Mucosa of rectum (tissue), 2 donors: ENCODE results near the gene PAK6.

Source experiments
- H3K27ac ChIP-seq, 2 donors: one replicate each; pipeline ENCODE4 v1.7.0; 2013; ENCODE audit warnings: inconsistent platforms in 2 of 2, low read depth in 2 of 2, low read length in 2 of 2
- H3K27me3 ChIP-seq, 2 donors: one replicate each; pipeline ENCODE4 v1.7.0; 2013; ENCODE audit warnings: low read length in 2 of 2; ENCODE audit not compliant: control insufficient read depth in 2 of 2, insufficient read depth in 2 of 2
- H3K36me3 ChIP-seq, 2 donors: one replicate each; pipeline ENCODE4 v1.7.0; 2013; ENCODE audit warnings: low read length in 2 of 2; ENCODE audit not compliant: control insufficient read depth in 2 of 2, insufficient read depth in 2 of 2
- H3K4me1 ChIP-seq, 2 donors: one replicate each; pipeline ENCODE4 v1.7.0; 2013; ENCODE audit warnings: low read length in 2 of 2, mild to moderate bottlenecking in 1 of 2; ENCODE audit not compliant: control insufficient read depth in 2 of 2, insufficient read depth in 2 of 2
- H3K4me3 ChIP-seq, 2 donors: one replicate each; pipeline ENCODE4 v1.7.0; 2013; ENCODE audit warnings: low read length in 2 of 2
- H3K9ac ChIP-seq, 2 donors: one replicate each; pipeline ENCODE4 v1.7.0; 2013; ENCODE audit warnings: low read length in 2 of 2, low read depth in 1 of 2, mild to moderate bottlenecking in 1 of 2
- H3K9me3 ChIP-seq, 2 donors: one replicate each; pipeline ENCODE4 v1.7.0; 2013; ENCODE audit warnings: low read length in 2 of 2; ENCODE audit not compliant: control insufficient read depth in 2 of 2
- donor health status: healthy.
- donor health status: Normal muscosa, but diverticular disease.

The PAK6 gene

DNA sequence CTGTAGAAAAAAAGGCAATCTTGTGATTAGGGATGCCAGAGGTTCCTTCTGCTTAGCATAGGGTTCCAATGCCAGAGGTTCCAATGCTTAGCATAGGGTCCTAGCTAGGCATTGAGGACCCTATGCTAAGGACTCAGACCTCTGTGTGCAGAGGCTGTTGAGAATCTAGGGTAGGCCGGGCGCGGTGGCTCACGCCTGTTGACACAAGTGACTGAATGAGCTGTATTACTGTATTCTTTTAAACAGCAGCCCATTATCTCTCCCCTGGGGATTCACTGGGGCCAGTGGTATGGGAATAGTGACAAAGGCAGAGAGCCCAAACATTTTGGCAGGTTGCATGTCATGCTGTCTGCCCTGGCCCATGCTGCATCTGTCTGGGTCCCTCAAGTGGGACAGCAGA, 16.2 kb downstream of the PAK6 start:
- H3K9me3 ChIP-seq: no peaks in the 10 kb centered on the region
- no peak overlapping the region for H3K4me3 ChIP-seq
- peaks cover 4 to 5% of the 10 kb centered on the region in 2 donors for H3K27me3 ChIP-seq
- H3K36me3 ChIP-seq: no peaks in the 10 kb centered on the region
- no peak overlapping the region for H3K9ac ChIP-seq
- H3K4me1 ChIP-seq: peaks cover 0 to 8% of the 10 kb centered on the region in 2 donors
- no peak overlapping the region for H3K27ac ChIP-seq

DNA sequence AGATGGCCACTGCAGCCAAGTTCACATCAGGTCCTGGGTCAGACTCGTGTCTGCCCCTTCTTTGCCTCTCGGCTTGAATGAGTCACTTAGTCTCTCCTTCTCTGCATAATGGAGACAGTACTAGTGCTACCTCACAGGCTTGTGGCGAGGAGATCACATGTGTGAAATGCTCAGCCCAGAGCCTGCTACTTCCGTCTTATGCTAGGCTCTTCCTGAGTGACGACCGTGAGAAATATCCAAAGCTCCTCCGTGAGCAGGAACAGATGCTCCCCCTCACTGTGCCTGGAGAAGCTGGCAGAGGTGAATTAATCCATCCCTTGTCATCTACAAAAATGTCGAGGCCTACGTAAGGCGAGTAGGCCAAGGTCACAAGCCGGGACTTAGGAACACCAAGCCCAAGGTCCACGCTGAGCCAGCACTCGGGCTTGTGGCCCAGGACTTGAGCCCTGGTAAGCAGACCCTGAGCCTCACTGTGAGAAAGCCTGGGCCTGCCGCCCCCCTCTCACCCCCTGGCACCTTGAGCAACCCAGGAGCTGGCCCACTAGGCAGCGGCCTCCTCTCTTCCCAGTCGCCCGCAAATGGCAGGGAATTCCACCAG, 17.9 kb downstream of the PAK6 start:
- Histone ChIP-seq H3K9me3 (no peaks in the 10 kb centered on the region), H3K9ac (no peak overlapping the region), H3K27me3 (peaks cover 0 to 5% of the 10 kb centered on the region in 2 donors), H3K4me1 (peaks cover 0 to 8% of the 10 kb centered on the region in 2 donors), H3K4me3 (no peak overlapping the region), H3K27ac (no peak overlapping the region), H3K36me3 (no peaks in the 10 kb centered on the region)

DNA sequence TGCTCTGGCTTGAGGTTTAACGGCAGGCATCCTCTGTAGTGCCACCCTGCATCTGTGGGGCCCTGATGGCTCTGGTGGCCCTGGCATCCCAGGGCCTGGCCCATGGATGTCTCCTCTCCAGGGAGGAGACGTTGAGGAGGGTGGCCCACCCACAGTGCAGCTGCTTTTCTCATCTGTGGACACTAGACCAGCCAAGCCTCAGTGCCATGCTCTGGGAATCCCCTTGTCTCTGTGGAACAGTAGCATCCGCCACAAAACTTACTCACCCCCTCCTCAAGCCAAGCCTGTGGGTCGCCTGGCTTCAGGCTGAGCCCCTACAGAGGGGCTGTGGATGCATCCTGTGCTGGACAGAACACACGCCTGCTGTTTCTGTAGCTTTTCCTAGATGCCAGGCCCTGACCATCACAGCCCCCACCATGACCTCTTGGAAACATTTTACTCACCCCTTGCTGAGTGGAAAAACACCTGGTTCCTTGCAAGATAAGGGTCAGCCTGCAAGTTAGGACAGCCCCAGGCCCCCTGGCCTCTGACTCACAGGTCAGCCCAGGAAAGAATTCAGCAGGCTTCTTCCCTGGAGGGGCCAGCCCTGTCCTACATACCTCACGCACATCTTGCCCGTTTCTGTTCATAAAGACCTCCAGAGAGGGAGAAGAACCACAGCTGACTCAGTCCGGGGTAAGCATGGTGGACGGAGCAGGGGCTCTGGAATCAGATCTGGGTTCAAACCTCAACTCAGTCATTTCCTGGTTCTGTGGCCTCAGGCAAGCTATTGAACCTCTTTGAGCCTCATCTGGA, 19.0 kb downstream of the PAK6 start:
- Histone ChIP-seq H3K4me1 (peaks cover 0 to 8% of the 10 kb centered on the region in 2 donors), H3K9me3 (no peaks in the 10 kb centered on the region), H3K9ac (no peak overlapping the region), H3K4me3 (no peak overlapping the region), H3K36me3 (no peaks in the 10 kb centered on the region), H3K27me3 (peaks cover 0 to 5% of the 10 kb centered on the region in 2 donors), H3K27ac (no peak overlapping the region)

DNA sequence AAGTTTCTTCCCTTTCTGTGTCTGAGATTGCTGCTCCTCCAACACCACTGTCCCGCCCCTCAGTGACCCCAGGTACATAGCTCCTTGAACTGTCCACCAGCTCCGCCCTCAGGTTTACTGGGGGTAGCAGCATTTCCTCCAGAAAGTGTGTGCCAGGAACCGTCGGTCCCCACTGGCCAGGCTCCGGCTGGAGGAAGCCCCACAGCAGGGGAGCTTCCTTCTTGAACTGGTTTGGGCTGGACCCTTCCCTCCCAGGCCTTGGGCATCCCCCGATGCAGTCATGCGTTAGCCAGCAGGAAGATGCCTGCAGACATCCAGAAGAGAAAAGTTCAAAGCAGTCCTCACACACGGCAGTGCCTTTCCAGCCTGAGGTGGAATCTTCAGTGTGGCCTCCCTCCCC, 19.7 kb downstream of the PAK6 start:
- Histone ChIP-seq H3K9ac (no peak overlapping the region), H3K27me3 (peaks cover 0 to 3% of the 10 kb centered on the region in 2 donors), H3K9me3 (no peaks in the 10 kb centered on the region), H3K27ac (no peak overlapping the region), H3K4me1 (peaks cover 3 to 7% of the 10 kb centered on the region in 2 donors), H3K36me3 (no peaks in the 10 kb centered on the region), H3K4me3 (no peak overlapping the region)

DNA sequence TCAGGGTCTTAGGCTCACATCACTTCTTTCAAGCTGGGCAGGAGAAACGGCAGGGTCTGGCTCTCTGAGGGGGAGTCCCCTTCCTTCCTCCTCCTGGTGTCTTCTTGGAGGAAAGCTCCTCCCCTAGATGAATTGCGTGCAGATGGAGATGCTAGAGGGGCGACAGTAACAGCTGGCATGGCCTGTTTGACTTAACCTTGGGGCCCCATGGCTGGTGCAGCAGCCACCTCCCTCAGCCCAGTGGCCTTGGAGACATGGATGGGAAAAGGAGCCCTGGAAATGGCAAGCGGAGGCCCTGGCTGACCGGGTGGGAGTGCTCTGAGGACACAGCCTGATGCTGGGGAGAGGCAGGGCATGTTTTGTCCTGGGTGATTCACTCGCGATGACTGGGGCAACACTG, 20.2 kb downstream of the PAK6 start:
- Histone ChIP-seq H3K4me1 (peaks cover 3 to 5% of the 10 kb centered on the region in 2 donors), H3K9me3 (no peaks in the 10 kb centered on the region), H3K4me3 (no peak overlapping the region), H3K27me3 (no peaks in the 10 kb centered on the region), H3K27ac (no peak overlapping the region), H3K36me3 (no peaks in the 10 kb centered on the region), H3K9ac (no peak overlapping the region)

DNA sequence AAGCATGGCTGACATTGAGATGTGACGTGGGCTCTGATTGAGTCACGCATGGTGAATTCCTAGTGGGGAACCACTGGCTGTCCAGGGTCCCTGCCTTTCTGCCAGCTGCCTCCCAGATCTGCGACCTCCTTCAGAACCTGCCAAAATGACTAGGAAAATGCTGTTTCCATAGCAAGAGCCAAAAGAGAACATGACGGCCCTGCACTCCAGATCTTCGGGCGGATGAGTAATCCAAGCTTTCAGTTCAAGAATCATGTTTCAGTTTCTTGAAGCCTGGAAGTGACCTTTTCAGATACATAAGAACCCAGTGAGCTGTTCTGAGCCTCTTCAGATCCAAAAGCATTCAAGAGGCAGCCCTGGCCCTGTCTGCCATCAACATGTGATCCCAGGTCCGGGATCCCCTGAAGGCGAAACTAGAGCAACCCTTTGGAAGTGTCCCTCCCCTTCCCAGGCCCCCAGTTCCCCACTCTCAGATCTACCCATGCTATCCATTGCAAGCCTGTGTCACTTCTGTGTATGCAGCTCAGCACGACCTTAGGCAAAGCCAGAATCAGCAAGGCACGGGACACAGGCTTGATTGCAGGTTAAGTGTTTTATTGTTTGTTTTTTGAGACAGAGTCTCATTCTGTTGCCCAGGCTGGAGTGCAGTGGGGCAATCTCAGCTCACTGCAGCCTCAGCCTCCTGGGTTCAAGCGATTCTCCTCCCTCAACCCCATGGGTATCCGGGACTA, 24.3 kb downstream of the PAK6 start:
- Histone ChIP-seq H3K27me3 (no peaks in the 10 kb centered on the region), H3K27ac (no peak overlapping the region), H3K9me3 (no peaks in the 10 kb centered on the region), H3K4me1 (peaks cover 5 to 6% of the 10 kb centered on the region in 2 donors), H3K4me3 (no peak overlapping the region), H3K9ac (no peak overlapping the region), H3K36me3 (no peaks in the 10 kb centered on the region)

DNA sequence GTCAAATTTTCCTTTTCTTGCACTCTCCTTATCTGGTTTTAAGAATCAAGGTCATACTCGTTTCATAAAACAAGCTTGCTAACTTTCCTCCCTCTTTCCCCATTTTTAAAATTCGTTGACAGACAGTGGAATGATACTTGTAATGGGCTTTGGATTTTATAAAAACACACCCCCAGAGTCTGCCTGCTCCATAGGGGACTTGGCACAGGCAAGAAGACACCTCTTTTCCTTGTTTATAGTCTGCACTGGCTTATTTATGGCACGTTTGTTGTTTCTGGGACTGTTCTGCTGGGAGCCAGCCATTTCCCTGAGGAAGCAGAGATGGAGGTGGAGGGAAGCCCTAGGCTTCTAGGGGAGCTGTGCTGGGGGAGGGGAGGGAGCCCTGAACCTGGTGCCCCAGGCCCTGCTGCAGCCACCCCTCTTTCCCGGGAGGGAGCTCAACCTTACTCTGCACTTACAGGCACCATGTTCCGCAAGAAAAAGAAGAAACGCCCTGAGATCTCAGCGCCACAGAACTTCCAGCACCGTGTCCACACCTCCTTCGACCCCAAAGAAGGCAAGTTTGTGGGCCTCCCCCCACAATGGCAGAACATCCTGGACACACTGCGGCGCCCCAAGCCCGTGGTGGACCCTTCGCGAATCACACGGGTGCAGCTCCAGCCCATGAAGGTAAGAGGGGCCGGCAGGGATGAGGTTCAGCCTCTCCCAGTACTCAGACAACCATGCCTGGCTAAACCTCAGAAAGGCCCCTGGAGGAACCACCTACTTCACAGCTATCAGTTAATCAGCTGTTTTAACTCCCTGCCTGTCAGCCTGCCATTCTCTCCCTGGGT, 25.7 kb downstream of the PAK6 start:
- Histone ChIP-seq H3K4me1 (peaks cover 5 to 6% of the 10 kb centered on the region in 2 donors), H3K27ac (no peak overlapping the region), H3K4me3 (no peak overlapping the region), H3K27me3 (no peaks in the 10 kb centered on the region), H3K9ac (no peak overlapping the region), H3K9me3 (no peaks in the 10 kb centered on the region), H3K36me3 (no peaks in the 10 kb centered on the region)

DNA sequence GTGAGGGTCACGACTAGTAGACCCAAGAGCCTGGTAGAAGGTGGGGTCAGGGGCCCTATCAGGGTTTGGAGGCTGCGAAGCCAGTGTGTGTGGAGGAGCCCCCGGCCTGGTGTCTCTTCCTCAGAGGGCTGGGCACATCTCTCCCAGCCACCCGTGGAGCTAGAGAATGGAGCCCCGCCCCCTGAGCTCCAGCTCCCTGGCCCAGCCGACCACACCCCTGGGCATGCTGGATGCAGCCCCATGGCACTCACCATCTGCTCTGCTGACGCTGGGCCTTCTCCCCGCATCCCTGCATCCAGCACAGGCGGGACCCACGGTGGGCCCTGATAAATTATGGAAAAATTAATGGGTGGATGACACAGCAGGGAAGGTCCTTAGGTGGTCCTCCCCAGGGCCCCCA, 26.5 kb downstream of the PAK6 start:
- Histone ChIP-seq H3K27ac (no peak overlapping the region), H3K9me3 (no peaks in the 10 kb centered on the region), H3K9ac (no peak overlapping the region), H3K36me3 (no peaks in the 10 kb centered on the region), H3K4me3 (no peak overlapping the region), H3K27me3 (no peaks in the 10 kb centered on the region), H3K4me1 (peaks cover 5 to 6% of the 10 kb centered on the region in 2 donors)

DNA sequence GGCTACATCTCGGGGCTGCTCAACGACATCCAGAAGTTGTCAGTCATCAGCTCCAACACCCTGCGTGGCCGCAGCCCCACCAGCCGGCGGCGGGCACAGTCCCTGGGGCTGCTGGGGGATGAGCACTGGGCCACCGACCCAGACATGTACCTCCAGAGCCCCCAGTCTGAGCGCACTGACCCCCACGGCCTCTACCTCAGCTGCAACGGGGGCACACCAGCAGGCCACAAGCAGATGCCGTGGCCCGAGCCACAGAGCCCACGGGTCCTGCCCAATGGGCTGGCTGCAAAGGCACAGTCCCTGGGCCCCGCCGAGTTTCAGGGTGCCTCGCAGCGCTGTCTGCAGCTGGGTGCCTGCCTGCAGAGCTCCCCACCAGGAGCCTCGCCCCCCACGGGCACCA, 27.0 kb downstream of the PAK6 start:
- H3K27me3 ChIP-seq: no peaks in the 10 kb centered on the region
- H3K9ac ChIP-seq: no peak overlapping the region
- no peak overlapping the region for H3K4me3 ChIP-seq
- H3K27ac ChIP-seq: no peak overlapping the region
- H3K36me3 ChIP-seq: no peaks in the 10 kb centered on the region
- H3K9me3 ChIP-seq: no peaks in the 10 kb centered on the region
- peaks cover 5 to 6% of the 10 kb centered on the region in 2 donors for H3K4me1 ChIP-seq
